Endothelial cell of umbilical vein (primary cell): ENCODE measurements around the gene PLEKHA6. TPM values are rescaled to one million over a fixed set of nuclear protein-coding genes. Genes with fewer than 3 reads are reported as not detected.

Source experiments
- BruUV-seq: library from RNA; stranded (reverse); fragments of 400-500 nt; replicated peaks from 2 replicates; lab custom pipeline; 2021; lab: Mats Ljungman, UMichigan
- CTCF ChIA-PET: fragments of 300-600, 350-600 bp; sonication (Branson Sonifier 250); formaldehyde crosslinking; loops from one replicate; lab custom pipeline; 2021; ENCODE audit warnings: antibody characterized with exemption, inconsistent platforms; lab: Charles Lee
- POLR2A ChIA-PET: fragments of 300-600, 350-600 bp; sonication (Branson Sonifier 250); formaldehyde crosslinking; loops from one replicate; lab custom pipeline; 2021; ENCODE audit warnings: antibody characterized with exemption, inconsistent platforms; lab: Charles Lee
- DNase-seq: peaks from one replicate; pipeline ENCODE4 v3.0.0-alpha.2; 2011; ENCODE audit warnings: low read depth, low spot score
- FAIRE-seq: peaks from 2 replicates; lab custom pipeline; 2011; peaks lifted over from hg19 to GRCh38; lab: Jason Lieb, UNC
- H2AFZ ChIP-seq: 2 replicates; pipeline ENCODE4 v1.6.0; 2012; ENCODE audit warnings: low read depth, low read length, control low read depth, inconsistent platforms
- H3K27ac ChIP-seq: 2 replicates; pipeline ENCODE4 v1.5.1; 2011; ENCODE audit warnings: low read depth, mild to moderate bottlenecking, control low read depth, low read length, moderate library complexity; ENCODE audit not compliant: insufficient read depth
- H3K27me3 ChIP-seq, 2 experiments: 2 replicates each; pipeline versions ENCODE4 v1.6.0 to v1.6.1; 2011; ENCODE audit warnings: low read length in 2 of 2, mixed read lengths in 1 of 2; ENCODE audit not compliant: control insufficient read depth in 2 of 2, insufficient read depth in 2 of 2
- H3K36me3 ChIP-seq, 2 experiments: 2 replicates in 1 of 2; 3 replicates in 1 of 2; pipeline ENCODE4 v1.5.1; 2011; ENCODE audit warnings: low read length in 2 of 2, mild to moderate bottlenecking in 1 of 2, moderate library complexity in 1 of 2; ENCODE audit not compliant: control insufficient read depth in 2 of 2, insufficient read depth in 2 of 2; ENCODE audit errors: extremely low read depth in 1 of 2
- H3K4me1 ChIP-seq: 3 replicates; pipeline ENCODE4 v1.5.1; 2011; ENCODE audit warnings: mild to moderate bottlenecking, low read length; ENCODE audit not compliant: control insufficient read depth, insufficient read depth; ENCODE audit errors: extremely low read depth
- H3K4me2 ChIP-seq: 2 replicates; pipeline ENCODE4 v1.6.1; 2011; ENCODE audit warnings: low read length, control low read depth, mixed read lengths; ENCODE audit not compliant: insufficient read depth
- H3K4me3 ChIP-seq, 3 experiments: fragments of 200-600 bp in 1 of 3; sonication (generic), shearing (Covaris generic) in 1 of 3; replicated peaks in 1 of 3; 2 replicates each; pipeline ENCODE4 v1.5.1; 2011 to 2016; ENCODE audit warnings: control low read depth in 3 of 3, low read length in 3 of 3, mild to moderate bottlenecking in 2 of 3, inconsistent platforms in 1 of 3, low read depth in 1 of 3, moderate library complexity in 1 of 3; ENCODE audit not compliant: insufficient read depth in 1 of 3
- H3K79me2 ChIP-seq: 2 replicates; pipeline ENCODE4 v1.6.0; 2012; ENCODE audit warnings: low read length, inconsistent platforms; ENCODE audit not compliant: control insufficient read depth, insufficient read depth
- H3K9ac ChIP-seq: replicated peaks from 2 replicates; pipeline ENCODE3; 2011; ENCODE audit warnings: low read length, control low read depth; ENCODE audit not compliant: insufficient read depth; ENCODE audit errors: extremely low read depth
- H3K9me1 ChIP-seq: replicated peaks from 3 replicates; pipeline ENCODE4 v1.6.0; 2011; ENCODE audit warnings: mild to moderate bottlenecking, low read length; ENCODE audit not compliant: control insufficient read depth, insufficient read depth; ENCODE audit errors: extremely low read depth
- H3K9me3 ChIP-seq: replicated peaks from 2 replicates; pipeline ENCODE4 v1.5.1; 2012; ENCODE audit warnings: low read length, inconsistent platforms; ENCODE audit not compliant: control insufficient read depth, insufficient read depth
- H4K20me1 ChIP-seq: replicated peaks from 2 replicates; pipeline ENCODE3; 2011; ENCODE audit warnings: mild to moderate bottlenecking, low read length; ENCODE audit not compliant: control insufficient read depth, insufficient read depth; ENCODE audit errors: extremely low read depth
- EZH2 ChIP-seq: IDR thresholded peaks from 2 replicates; pipeline ENCODE4 v1.6.1; 2012; ENCODE audit warnings: borderline replicate concordance, low read depth, mild to moderate bottlenecking, moderate library complexity, low read length, inconsistent platforms; ENCODE audit not compliant: severe bottlenecking
- FOS ChIP-seq: IDR thresholded peaks from 2 replicates; pipeline ENCODE4 v1.6.1; 2011; ENCODE audit warnings: mild to moderate bottlenecking, low read length, moderate library complexity, borderline replicate concordance; ENCODE audit not compliant: insufficient read depth
- GATA2 ChIP-seq: IDR thresholded peaks from 2 replicates; pipeline ENCODE4 v1.7.0; 2011; ENCODE audit warnings: low read depth, mild to moderate bottlenecking, moderate library complexity, mixed read lengths, low read length; ENCODE audit not compliant: insufficient read length, insufficient read depth
- JUN ChIP-seq: IDR thresholded peaks from 2 replicates; pipeline ENCODE4 v1.6.1; 2011; ENCODE audit warnings: borderline replicate concordance, low read depth; ENCODE audit not compliant: insufficient read length, insufficient read depth
- MAX ChIP-seq: IDR thresholded peaks from 2 replicates; pipeline ENCODE4 v1.6.1; 2011; ENCODE audit not compliant: insufficient read depth, insufficient read length
- MYC ChIP-seq: IDR thresholded peaks from one replicate; pipeline ENCODE4 v1.6.1; 2011; ENCODE audit warnings: mild to moderate bottlenecking, low read depth, low read length
- POLR2A ChIP-seq: IDR thresholded peaks from 2 replicates; pipeline ENCODE4 v1.6.1; 2012; ENCODE audit warnings: low read depth, mild to moderate bottlenecking, control low read depth, low read length
- POLR2AphosphoS5 ChIP-seq: IDR thresholded peaks from 2 replicates; pipeline ENCODE4 v1.6.1; 2012; ENCODE audit warnings: low read depth, mild to moderate bottlenecking, control low read depth, low read length, moderate library complexity; ENCODE audit not compliant: insufficient read depth
- dilution Hi-C: fragments of 300-500 bp; cut with MboI; formaldehyde crosslinking; loops from one replicate; pipeline ENCODE4 v1.15.0; 2019; ENCODE audit warnings: low sequenced_read_pairs; ENCODE audit not compliant: extremely low pct_ligation_motif_present
- intact Hi-C: fragments of 100-400 bp; cut with micrococcal nuclease; formaldehyde crosslinking; loops from one replicate; pipeline ENCODE4 v1.10.0; 2022
- polyA plus RNA-seq, 4 experiments: library from polyadenylated mRNA; depleted of rRNA in 3 of 4; stranded (reverse) in 3 of 4; unstranded in 1 of 4; fragments of >200 nt; gene quantifications; 2 replicates each; pipeline versions ENCODE4 v1.2.1 to v1.2.3, GENCODE V29; 2011 to 2012; ENCODE audit warnings: missing spikeins in 1 of 4
- total RNA-seq: library from RNA; stranded (reverse); gene quantifications from 2 replicates; pipeline ENCODE4 v1.2.3, GENCODE V29; 2021
- TF ChIP-seq, protein P1 (sequence below), 2 donors: IDR thresholded peaks; 1 replicate in 1 of 2; 2 replicates in 1 of 2; pipeline ENCODE4 v1.5.1; 2011; ENCODE audit warnings: low read length in 2 of 2, mild to moderate bottlenecking in 2 of 2, moderate library complexity in 2 of 2, control low read depth in 1 of 2, inconsistent platforms in 1 of 2, low read depth in 1 of 2; ENCODE audit not compliant: insufficient read depth in 1 of 2; ENCODE audit errors: extremely low read depth in 1 of 2

The PLEKHA6 gene
- total and polyA plus RNA-seq, 2 donors (not counting 3 experiments of a cell fraction or from before 2014, with no cell fraction given), result 2.1 to 15.0 TPM

GRCh38 chr1:204248954-204249353 is 110.8 kb downstream of the PLEKHA6 start:
- no TSS peak for BruUV-seq

More at GRCh38 chr1:204248954-204249353, 110.8 kb downstream of the PLEKHA6 start:
- dilution Hi-C loops, result no loop called here
- Histone ChIP-seq H3K4me1 (no peaks in the 10 kb centered on the region), H3K9ac (no peak overlapping the region), H3K79me2 (no peaks in the 10 kb centered on the region), H3K27me3 (no peaks in the 10 kb centered on the region), H4K20me1 (no peaks in the 10 kb centered on the region), H3K27ac (no peak overlapping the region), H3K4me2 (no peak overlapping the region), H3K36me3 (no peaks in the 10 kb centered on the region), H3K4me3 (no peak overlapping the region), H3K9me3 (no peaks in the 10 kb centered on the region), H2AFZ (no peak overlapping the region), H3K9me1 (no peaks in the 10 kb centered on the region)
- POLR2A ChIA-PET, result no interaction called here
- FAIRE-seq (no peak), DNase-seq (no peak)
- intact Hi-C loops, result no loop called here
- TF ChIP-seq JUN (no peak), MYC (no peak), EZH2 (no peak), POLR2A (no peak), GATA2 (no peak), POLR2AphosphoS5 (no peak), FOS (no peak), MAX (no peak)
- TF ChIP-seq, protein P1, sequence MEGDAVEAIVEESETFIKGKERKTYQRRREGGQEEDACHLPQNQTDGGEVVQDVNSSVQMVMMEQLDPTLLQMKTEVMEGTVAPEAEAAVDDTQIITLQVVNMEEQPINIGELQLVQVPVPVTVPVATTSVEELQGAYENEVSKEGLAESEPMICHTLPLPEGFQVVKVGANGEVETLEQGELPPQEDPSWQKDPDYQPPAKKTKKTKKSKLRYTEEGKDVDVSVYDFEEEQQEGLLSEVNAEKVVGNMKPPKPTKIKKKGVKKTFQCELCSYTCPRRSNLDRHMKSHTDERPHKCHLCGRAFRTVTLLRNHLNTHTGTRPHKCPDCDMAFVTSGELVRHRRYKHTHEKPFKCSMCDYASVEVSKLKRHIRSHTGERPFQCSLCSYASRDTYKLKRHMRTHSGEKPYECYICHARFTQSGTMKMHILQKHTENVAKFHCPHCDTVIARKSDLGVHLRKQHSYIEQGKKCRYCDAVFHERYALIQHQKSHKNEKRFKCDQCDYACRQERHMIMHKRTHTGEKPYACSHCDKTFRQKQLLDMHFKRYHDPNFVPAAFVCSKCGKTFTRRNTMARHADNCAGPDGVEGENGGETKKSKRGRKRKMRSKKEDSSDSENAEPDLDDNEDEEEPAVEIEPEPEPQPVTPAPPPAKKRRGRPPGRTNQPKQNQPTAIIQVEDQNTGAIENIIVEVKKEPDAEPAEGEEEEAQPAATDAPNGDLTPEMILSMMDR (IDR thresholded peaks at IDR 0.05; ENCODE audit: extremely low read depth in 1 of 2, insufficient read depth in 1 of 2, low read depth in 1 of 2, low read length in 2 of 2), result no peak
- CTCF ChIA-PET, result interaction anchor here (0.6 to 1.8 kb wide), 3 partner anchors 10 to 150 kb away, joined by 3 to 8 read pairs (median 3); no protein-coding TSS in a partner anchor
